Endothelial cell of umbilical vein (primary cell): ENCODE results near the gene DUS2. TPM values are rescaled to one million over a fixed set of nuclear protein-coding genes. Genes with fewer than 3 reads are reported as not detected.

Experiments
- BruUV-seq: library from RNA; stranded (reverse); fragments of 400-500 nt; replicated peaks from 2 replicates; lab custom pipeline; 2021; lab: Mats Ljungman, UMichigan
- CTCF ChIA-PET: fragments of 300-600, 350-600 bp; sonication (Branson Sonifier 250); formaldehyde crosslinking; loops from one replicate; lab custom pipeline; 2021; ENCODE audit warnings: antibody characterized with exemption, inconsistent platforms; lab: Charles Lee
- POLR2A ChIA-PET: fragments of 300-600, 350-600 bp; sonication (Branson Sonifier 250); formaldehyde crosslinking; loops from one replicate; lab custom pipeline; 2021; ENCODE audit warnings: antibody characterized with exemption, inconsistent platforms; lab: Charles Lee
- DNase-seq: peaks from one replicate; pipeline ENCODE4 v3.0.0-alpha.2; 2011; ENCODE audit warnings: low read depth, low spot score
- FAIRE-seq: peaks from 2 replicates; lab custom pipeline; 2011; peaks lifted over from hg19 to GRCh38; lab: Jason Lieb, UNC
- H2AFZ ChIP-seq: 2 replicates; pipeline ENCODE4 v1.6.0; 2012; ENCODE audit warnings: low read depth, low read length, control low read depth, inconsistent platforms
- H3K27ac ChIP-seq: 2 replicates; pipeline ENCODE4 v1.5.1; 2011; ENCODE audit warnings: low read depth, mild to moderate bottlenecking, control low read depth, low read length, moderate library complexity; ENCODE audit not compliant: insufficient read depth
- H3K27me3 ChIP-seq, 2 experiments: 2 replicates each; pipeline versions ENCODE4 v1.6.0 to v1.6.1; 2011; ENCODE audit warnings: low read length in 2 of 2, mixed read lengths in 1 of 2; ENCODE audit not compliant: control insufficient read depth in 2 of 2, insufficient read depth in 2 of 2
- H3K36me3 ChIP-seq, 2 experiments: 2 replicates in 1 of 2; 3 replicates in 1 of 2; pipeline ENCODE4 v1.5.1; 2011; ENCODE audit warnings: low read length in 2 of 2, mild to moderate bottlenecking in 1 of 2, moderate library complexity in 1 of 2; ENCODE audit not compliant: control insufficient read depth in 2 of 2, insufficient read depth in 2 of 2; ENCODE audit errors: extremely low read depth in 1 of 2
- H3K4me1 ChIP-seq: 3 replicates; pipeline ENCODE4 v1.5.1; 2011; ENCODE audit warnings: mild to moderate bottlenecking, low read length; ENCODE audit not compliant: control insufficient read depth, insufficient read depth; ENCODE audit errors: extremely low read depth
- H3K4me2 ChIP-seq: 2 replicates; pipeline ENCODE4 v1.6.1; 2011; ENCODE audit warnings: low read length, control low read depth, mixed read lengths; ENCODE audit not compliant: insufficient read depth
- H3K4me3 ChIP-seq, 3 experiments: fragments of 200-600 bp in 1 of 3; sonication (generic), shearing (Covaris generic) in 1 of 3; replicated peaks in 1 of 3; 2 replicates each; pipeline ENCODE4 v1.5.1; 2011 to 2016; ENCODE audit warnings: control low read depth in 3 of 3, low read length in 3 of 3, mild to moderate bottlenecking in 2 of 3, inconsistent platforms in 1 of 3, low read depth in 1 of 3, moderate library complexity in 1 of 3; ENCODE audit not compliant: insufficient read depth in 1 of 3
- H3K79me2 ChIP-seq: 2 replicates; pipeline ENCODE4 v1.6.0; 2012; ENCODE audit warnings: low read length, inconsistent platforms; ENCODE audit not compliant: control insufficient read depth, insufficient read depth
- H3K9ac ChIP-seq: replicated peaks from 2 replicates; pipeline ENCODE3; 2011; ENCODE audit warnings: low read length, control low read depth; ENCODE audit not compliant: insufficient read depth; ENCODE audit errors: extremely low read depth
- H3K9me1 ChIP-seq: replicated peaks from 3 replicates; pipeline ENCODE4 v1.6.0; 2011; ENCODE audit warnings: mild to moderate bottlenecking, low read length; ENCODE audit not compliant: control insufficient read depth, insufficient read depth; ENCODE audit errors: extremely low read depth
- H3K9me3 ChIP-seq: replicated peaks from 2 replicates; pipeline ENCODE4 v1.5.1; 2012; ENCODE audit warnings: low read length, inconsistent platforms; ENCODE audit not compliant: control insufficient read depth, insufficient read depth
- H4K20me1 ChIP-seq: replicated peaks from 2 replicates; pipeline ENCODE3; 2011; ENCODE audit warnings: mild to moderate bottlenecking, low read length; ENCODE audit not compliant: control insufficient read depth, insufficient read depth; ENCODE audit errors: extremely low read depth
- EZH2 ChIP-seq: IDR thresholded peaks from 2 replicates; pipeline ENCODE4 v1.6.1; 2012; ENCODE audit warnings: borderline replicate concordance, low read depth, mild to moderate bottlenecking, moderate library complexity, low read length, inconsistent platforms; ENCODE audit not compliant: severe bottlenecking
- GATA2 ChIP-seq: IDR thresholded peaks from 2 replicates; pipeline ENCODE4 v1.7.0; 2011; ENCODE audit warnings: low read depth, mild to moderate bottlenecking, moderate library complexity, mixed read lengths, low read length; ENCODE audit not compliant: insufficient read length, insufficient read depth
- JUN ChIP-seq: IDR thresholded peaks from 2 replicates; pipeline ENCODE4 v1.6.1; 2011; ENCODE audit warnings: borderline replicate concordance, low read depth; ENCODE audit not compliant: insufficient read length, insufficient read depth
- POLR2A ChIP-seq: IDR thresholded peaks from 2 replicates; pipeline ENCODE4 v1.6.1; 2012; ENCODE audit warnings: low read depth, mild to moderate bottlenecking, control low read depth, low read length
- dilution Hi-C: fragments of 300-500 bp; cut with MboI; formaldehyde crosslinking; loops from one replicate; pipeline ENCODE4 v1.15.0; 2019; ENCODE audit warnings: low sequenced_read_pairs; ENCODE audit not compliant: extremely low pct_ligation_motif_present
- intact Hi-C: fragments of 100-400 bp; cut with micrococcal nuclease; formaldehyde crosslinking; loops from one replicate; pipeline ENCODE4 v1.10.0; 2022
- polyA plus RNA-seq, 4 experiments: library from polyadenylated mRNA; depleted of rRNA in 3 of 4; stranded (reverse) in 3 of 4; unstranded in 1 of 4; fragments of >200 nt; gene quantifications; 2 replicates each; pipeline versions ENCODE4 v1.2.1 to v1.2.3, GENCODE V29; 2011 to 2012; ENCODE audit warnings: missing spikeins in 1 of 4
- total RNA-seq: library from RNA; stranded (reverse); gene quantifications from 2 replicates; pipeline ENCODE4 v1.2.3, GENCODE V29; 2021

The DUS2 gene
- total and polyA plus RNA-seq, 2 donors (not counting 3 experiments of a cell fraction or from before 2014, with no cell fraction given) = 16.4 to 21.7 TPM

DNA sequence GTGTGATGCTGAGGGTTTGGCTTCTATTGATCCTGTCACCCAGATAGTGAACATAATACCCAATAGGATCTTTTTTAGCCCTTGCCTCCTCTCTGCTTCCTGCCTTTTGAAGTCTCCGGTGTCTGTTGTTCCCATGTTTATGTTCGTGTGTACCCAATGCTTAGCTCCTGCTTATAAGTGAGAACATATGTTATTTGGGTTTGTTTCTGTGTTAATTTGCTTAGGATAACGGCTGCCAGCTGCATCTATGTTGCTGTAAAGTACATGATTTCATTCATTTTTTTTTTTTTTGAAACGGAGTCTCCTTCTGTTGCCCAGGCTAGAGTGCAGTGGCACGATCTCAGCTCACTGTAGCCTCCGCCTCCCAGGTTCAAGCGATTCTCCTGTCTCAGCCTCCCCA lies 23.0 kb downstream of the DUS2 start:
- no peak for TF ChIP-seq GATA2
- no peak for TF ChIP-seq EZH2
- no peak for TF ChIP-seq POLR2A
- H4K20me1 ChIP-seq = no peaks in the 10 kb centered on the region
- no peak for DNase-seq
- dilution Hi-C loops = no loop called here
- H3K27me3 ChIP-seq = no peaks in the 10 kb centered on the region
- H3K4me1 ChIP-seq = no peaks in the 10 kb centered on the region
- POLR2A ChIA-PET = no interaction called here
- no peak overlapping the region for H3K9ac ChIP-seq
- H3K9me1 ChIP-seq = no peaks in the 10 kb centered on the region
- H2AFZ ChIP-seq = no peak overlapping the region
- peaks cover 2 to 4% of the 10 kb centered on the region in 2 experiments for H3K36me3 ChIP-seq
- H3K27ac ChIP-seq = no peak overlapping the region
- CTCF ChIA-PET = interaction anchor here (0.9 kb wide), 1 partner anchor 17 kb away, joined by 3 read pairs; no protein-coding TSS in a partner anchor
- no peaks in the 10 kb centered on the region for H3K9me3 ChIP-seq
- intact Hi-C loops = no loop called here
- no peak overlapping the region for H3K4me2 ChIP-seq
- H3K4me3 ChIP-seq = no peak overlapping the region
- no peaks in the 10 kb centered on the region for H3K79me2 ChIP-seq
- FAIRE-seq = no peak
- BruUV-seq = no TSS peak

DNA sequence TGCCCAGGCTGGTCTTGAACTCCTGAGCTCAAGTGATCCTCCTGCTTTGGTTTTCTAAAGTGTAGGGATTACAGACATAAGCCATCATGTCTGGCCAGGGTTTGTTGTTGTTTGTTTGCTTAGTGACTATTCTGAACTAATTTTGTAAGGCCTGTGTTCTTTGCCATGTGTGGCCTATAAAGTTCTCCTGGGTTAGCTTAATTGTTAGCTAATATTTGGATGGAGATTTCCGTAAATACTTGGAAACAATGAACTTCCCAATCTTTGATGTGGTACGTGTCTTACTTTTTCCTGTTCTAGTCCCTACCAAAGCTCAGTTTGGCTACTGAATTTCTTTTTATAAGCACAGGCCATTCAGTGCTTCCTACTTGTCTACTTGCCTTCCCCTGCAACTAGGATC lies 24.9 kb downstream of the DUS2 start:
- Histone ChIP-seq H3K79me2 (no peaks in the 10 kb centered on the region), H3K27ac (no peak overlapping the region), H3K9ac (no peak overlapping the region), H3K4me2 (no peak overlapping the region), H4K20me1 (no peaks in the 10 kb centered on the region), H3K36me3 (peaks cover 2% of the 10 kb centered on the region in 2 experiments), H3K4me1 (no peaks in the 10 kb centered on the region), H3K4me3 (no peak overlapping the region), H2AFZ (no peak overlapping the region), H3K9me3 (no peaks in the 10 kb centered on the region), H3K9me1 (no peaks in the 10 kb centered on the region), H3K27me3 (no peaks in the 10 kb centered on the region)
- intact Hi-C loops (loop anchor here (1.0 kb wide), 1 partner anchor 181 kb away; no protein-coding TSS in a partner anchor), dilution Hi-C loops (no loop called here)
- BruUV-seq = no TSS peak
- no peak for FAIRE-seq
- no peak for DNase-seq
- no peak for TF ChIP-seq JUN
- CTCF ChIA-PET = no interaction called here
- POLR2A ChIA-PET = no interaction called here
